ENCODE measurements around the gene LIMA1. TPM values are rescaled to one million over a fixed set of nuclear protein-coding genes. Genes with fewer than 3 reads are reported as not detected.

The LIMA1 gene
- total RNA-seq, 1 donor from 2014 or later: 30.9 TPM

DNA sequence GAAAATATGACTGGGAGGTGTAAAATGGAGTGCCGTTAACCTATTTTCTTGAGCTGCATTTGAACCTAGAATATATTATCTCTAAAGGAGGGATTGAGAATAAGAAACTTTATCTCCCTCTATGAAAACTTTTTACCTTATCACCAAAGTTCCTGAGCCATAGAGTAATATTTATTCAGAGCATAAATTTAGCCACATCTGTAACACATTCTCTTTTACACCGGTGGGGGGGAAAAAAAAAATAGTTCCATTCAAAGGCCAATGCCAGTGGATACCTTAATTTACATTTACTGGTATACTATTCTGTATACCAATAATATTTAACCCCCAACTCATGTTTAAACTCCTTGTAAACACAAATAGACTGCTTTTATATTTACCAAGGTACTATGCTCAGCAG is 137.9 kb downstream of the LIMA1 start:
- no peak for DNase-seq (ENCODE audit: low read depth in 2 of 2)

DNA sequence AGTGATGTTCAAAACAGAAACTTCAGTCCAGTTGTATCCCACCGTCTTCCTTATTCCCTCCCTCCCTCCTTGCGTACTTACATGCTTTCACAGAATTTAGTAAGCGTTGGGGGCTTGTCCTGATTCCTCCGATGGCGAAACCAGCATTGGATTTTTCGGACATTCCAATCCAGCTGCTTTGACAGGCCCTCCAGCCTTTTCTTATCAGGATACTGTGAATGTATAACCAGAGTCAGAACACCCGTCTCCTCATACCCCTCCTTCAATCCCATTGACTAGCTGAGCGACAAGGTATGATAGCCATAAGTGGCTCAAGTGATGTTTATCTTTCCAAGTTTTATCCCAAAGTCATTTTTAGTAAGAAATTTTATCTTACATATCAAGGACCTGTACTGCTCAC is 140.3 kb downstream of the LIMA1 start:
- no peak for DNase-seq (ENCODE audit: low read depth in 2 of 2)

DNA sequence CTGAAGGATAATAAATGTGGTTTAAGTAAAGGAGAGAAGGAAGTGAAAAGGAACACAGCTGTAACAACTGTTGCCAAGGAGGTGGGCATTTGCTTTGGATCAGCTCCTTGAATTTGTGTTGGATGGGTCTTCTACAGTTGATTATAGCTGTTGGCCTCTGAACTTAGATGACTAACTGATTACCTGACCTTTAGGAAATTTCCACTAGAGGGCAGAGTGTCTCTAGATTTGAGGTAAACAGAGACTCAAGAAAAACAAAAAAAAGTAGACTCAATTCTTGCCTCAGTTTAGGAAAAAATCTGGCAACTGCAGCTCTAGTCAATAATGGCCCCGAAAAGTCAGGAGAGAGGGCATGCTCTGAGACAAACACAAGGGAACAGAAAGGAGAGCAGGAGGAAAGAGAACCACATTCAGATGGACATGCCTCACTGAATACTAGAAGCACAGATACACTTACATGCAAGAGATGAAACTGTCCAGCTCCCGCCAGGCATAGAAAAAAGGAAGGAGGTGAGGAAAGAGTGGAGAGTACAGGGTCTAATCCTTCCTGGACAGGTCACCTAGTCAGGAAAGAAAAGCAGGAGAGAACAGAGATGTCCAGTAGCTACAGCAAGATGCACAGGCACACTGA is 150.7 kb downstream of the LIMA1 start:
- peak in 1 of 2 donors; percentile 66 for DNase-seq (ENCODE audit: low read depth in 2 of 2)

DNA sequence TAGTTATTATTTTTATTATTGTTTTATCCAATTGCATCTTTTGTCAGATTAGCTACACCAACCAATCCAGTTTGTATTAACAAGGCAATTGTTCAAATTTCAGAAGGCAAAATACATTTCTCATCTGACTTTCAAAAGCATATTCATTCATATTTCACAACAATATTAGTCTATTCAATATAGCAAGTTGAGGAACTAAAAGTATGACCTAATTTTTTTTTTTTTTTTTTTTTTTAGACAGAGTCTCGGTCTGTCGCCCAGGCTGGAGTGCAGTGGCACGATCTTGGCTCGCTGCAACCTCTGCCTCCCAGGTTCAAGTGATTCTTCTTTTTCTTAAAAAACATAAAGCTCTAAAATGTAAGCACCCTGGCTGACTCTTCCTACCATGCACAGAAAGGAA is 154.0 kb downstream of the LIMA1 start:
- DNase-seq (ENCODE audit: low read depth in 2 of 2): no peak

DNA sequence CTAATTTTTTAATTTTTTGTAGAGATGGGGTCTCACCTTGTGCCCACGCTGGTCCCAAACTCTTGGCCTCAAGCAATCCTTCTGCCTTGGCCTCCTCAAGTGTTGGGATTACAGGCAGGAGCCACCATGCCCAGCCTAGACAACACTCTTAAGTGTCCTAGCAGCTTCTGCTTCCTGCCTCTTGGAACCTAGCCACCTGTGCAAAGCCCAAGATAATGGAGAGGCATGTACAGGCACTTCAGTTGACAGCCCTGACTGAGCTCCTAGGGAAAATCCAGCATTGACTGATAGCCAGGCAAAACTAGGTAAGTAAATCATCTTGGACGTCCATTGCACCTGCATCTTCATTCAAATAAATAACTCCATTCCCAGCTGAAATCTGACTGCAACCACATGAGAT is 155.8 kb downstream of the LIMA1 start:
- no peak for DNase-seq (ENCODE audit: low read depth in 2 of 2)

Other genes starting within 250 kb of the LIMA1 start
- gene ASIC1, start 225.9 kb downstream of the LIMA1 start, total RNA-seq: under 0.01 TPM in 1 of 2 replicates, not detected in the other
- 46.6 and 53.4 TPM in 2 replicates for gene SMARCD1, start 198.2 kb downstream of the LIMA1 start, total RNA-seq
- gene GPD1, start 179.5 kb downstream of the LIMA1 start, total RNA-seq: under 0.01 TPM in 1 of 2 replicates, not detected in the other
- 39.1 and 54.7 TPM in 2 replicates for gene COX14, start 171.3 kb downstream of the LIMA1 start, total RNA-seq
- gene CERS5, start 116.2 kb downstream of the LIMA1 start, total RNA-seq: 25.8 and 28.1 TPM in 2 replicates
- not detected in 2 replicates for gene FAM186A, start 113.1 kb upstream of the LIMA1 start, total RNA-seq
- gene LARP4, start 117.4 kb upstream of the LIMA1 start, total RNA-seq: 40.8 and 44.1 TPM in 2 replicates
- 24.8 and 32.7 TPM in 2 replicates for gene DIP2B, start 221.5 kb upstream of the LIMA1 start, total RNA-seq

All from dermis microvascular lymphatic vessel endothelial cell (primary cell).